PC-3 (cell line): ENCODE measurements around the gene CUEDC1. TPM values are rescaled to one million over a fixed set of nuclear protein-coding genes. Genes with fewer than 3 reads are reported as not detected.
A peak's percentile ranks its signal among the peaks of the same experiment; 100 is the strongest.

Source experiments
- ATAC-seq: fragments of 200-7000 bp; cut with Tn5 transposase; 2 replicates; pipeline ENCODE4 v1.9.1; 2020; ENCODE audit warnings: mild to moderate bottlenecking, moderate library complexity
- BruUV-seq: library from RNA; stranded (reverse); fragments of 400-500 nt; replicated peaks from 2 replicates; lab custom pipeline; 2021; lab: Mats Ljungman, UMichigan
- CTCF ChIA-PET: fragments of 300-600 bp; sonication (Branson Sonifier 250); formaldehyde crosslinking; loops from one replicate; lab custom pipeline; 2022; ENCODE audit warnings: antibody characterized with exemption; lab: Charles Lee
- POLR2A ChIA-PET: fragments of 300-600 bp; sonication (Branson Sonifier 250); formaldehyde crosslinking; loops from one replicate; lab custom pipeline; 2022; ENCODE audit warnings: antibody characterized with exemption; ENCODE audit not compliant: unreplicated experiment; lab: Charles Lee
- DNase-seq: peaks from one replicate; pipeline ENCODE4 v3.0.0-alpha.2; 2015
- H2AFZ ChIP-seq: fragments of 300-600 bp; sonication (generic); 2 replicates; pipeline ENCODE4 v1.6.0; 2016; ENCODE audit warnings: antibody characterized with exemption, low read length
- H3F3A ChIP-seq: fragments of 300-600 bp; sonication (generic); one replicate; pipeline ENCODE4 v1.6.0; 2017; ENCODE audit warnings: antibody characterized with exemption, low read length, control low read depth, mild to moderate bottlenecking; ENCODE audit not compliant: unreplicated experiment
- H3K27ac ChIP-seq: fragments of 300-600 bp; sonication (generic); 2 replicates; pipeline ENCODE4 v1.5.1; 2016; ENCODE audit warnings: mild to moderate bottlenecking, low read length
- H3K27me3 ChIP-seq: fragments of 300-600 bp; sonication (generic); 2 replicates; pipeline ENCODE4 v1.6.1; 2016; ENCODE audit warnings: low read length, mixed read lengths
- H3K36me3 ChIP-seq: fragments of 300-600 bp; sonication (generic); 2 replicates; pipeline ENCODE4 v1.6.1; 2016; ENCODE audit warnings: low read depth, mixed run types, low read length, mixed read lengths
- H3K4me1 ChIP-seq: fragments of 300-600 bp; sonication (generic); 2 replicates; pipeline ENCODE4 v1.5.1; 2016; ENCODE audit warnings: low read length; ENCODE audit not compliant: insufficient read depth
- H3K4me2 ChIP-seq: fragments of 300-600 bp; sonication (generic); 2 replicates; pipeline ENCODE4 v1.6.0; 2016; ENCODE audit warnings: low read length
- H3K4me3 ChIP-seq: fragments of 300-600 bp; sonication (generic); 2 replicates; pipeline ENCODE4 v1.5.1; 2016; ENCODE audit warnings: mild to moderate bottlenecking, low read length, mixed read lengths
- H3K79me2 ChIP-seq: fragments of 300-600 bp; sonication (generic); 2 replicates; pipeline ENCODE4 v1.6.1; 2017; ENCODE audit warnings: low read length, mixed read lengths
- H3K9ac ChIP-seq: fragments of 300-600 bp; sonication (generic); 2 replicates; pipeline ENCODE4 v1.6.0; 2016; ENCODE audit warnings: mild to moderate bottlenecking, low read length
- H3K9me2 ChIP-seq: fragments of 300-600 bp; sonication (generic); replicated peaks from 2 replicates; pipeline ENCODE4 v1.6.1; 2016; ENCODE audit warnings: mixed run types, low read length, mixed read lengths
- H3K9me3 ChIP-seq: fragments of 300-600 bp; sonication (generic); 2 replicates; pipeline ENCODE4 v1.6.1; 2016; ENCODE audit warnings: low read length, mixed read lengths
- H4K20me1 ChIP-seq: fragments of 300-600 bp; sonication (generic); 2 replicates; pipeline ENCODE4 v1.6.1; 2016; ENCODE audit warnings: low read length, mixed read lengths
- CTCF ChIP-seq: fragments of 300-600 bp; sonication (generic); conservative IDR thresholded peaks from 2 replicates; pipeline ENCODE4 v1.5.1; 2017; ENCODE audit warnings: antibody characterized with exemption, low read depth, mild to moderate bottlenecking, low read length
- EZH2 ChIP-seq: fragments of 300-600 bp; sonication (generic); IDR thresholded peaks from one replicate; pipeline ENCODE4 v1.6.1; 2017; ENCODE audit warnings: antibody characterized with exemption, mild to moderate bottlenecking, low read length; ENCODE audit not compliant: unreplicated experiment
- EZH2phosphoT487 ChIP-seq: fragments of 300-600 bp; sonication (generic); IDR thresholded peaks from 2 replicates; pipeline ENCODE4 v1.6.1; 2018; ENCODE audit warnings: mild to moderate bottlenecking, antibody characterized with exemption, low read length, borderline replicate concordance
- intact Hi-C: fragments of 100-400 bp; cut with micrococcal nuclease; formaldehyde crosslinking; loops from 2 replicates; pipeline ENCODE4 v1.9.0; 2023
- total RNA-seq: library from RNA; depleted of rRNA; stranded (reverse); fragments of >200 nt; gene quantifications from 2 replicates; pipeline ENCODE4 v1.2.3, GENCODE V29; 2014

Gene CUEDC1
- total RNA-seq, 1 experiment from 2014 or later, result 31.6 TPM

- DNase-seq (no peak), ATAC-seq (no peak)
- no peaks in the 10 kb centered on the region for H3K9me3 ChIP-seq
- intact Hi-C loops, result no loop called here
- H3K9me2 ChIP-seq, result no peaks in the 10 kb centered on the region
- H3K4me1 ChIP-seq, result no peaks in the 10 kb centered on the region
- H3F3A ChIP-seq, result peaks cover 10% of the 10 kb centered on the region
- no peak overlapping the region for H2AFZ ChIP-seq
- ChIA-PET POLR2A (no interaction called here), CTCF (no interaction called here)
- H4K20me1 ChIP-seq, result no peaks in the 10 kb centered on the region
- H3K4me2 ChIP-seq, result no peak overlapping the region
- peaks cover 13% of the 10 kb centered on the region; the same call in 1 of the 2 replicates for H3K79me2 ChIP-seq
- no peak overlapping the region for H3K9ac ChIP-seq
- BruUV-seq, result no TSS peak
- H3K4me3 ChIP-seq, result no peak overlapping the region
- H3K27me3 ChIP-seq, result no peaks in the 10 kb centered on the region
- H3K36me3 ChIP-seq, result peaks cover 44% of the 10 kb centered on the region
- TF ChIP-seq EZH2 (no peak), EZH2phosphoT487 (no peak), CTCF (no peak)
- no peak overlapping the region for H3K27ac ChIP-seq
Measured at GRCh38 chr17:57972151-57972550, 16.9 kb upstream of the CUEDC1 start.

- Histone ChIP-seq H3K9ac (no peak overlapping the region), H3K27me3 (no peaks in the 10 kb centered on the region), H3K4me1 (no peaks in the 10 kb centered on the region), H3K4me2 (no peak overlapping the region), H4K20me1 (no peaks in the 10 kb centered on the region), H3K4me3 (no peak overlapping the region), H3K9me2 (no peaks in the 10 kb centered on the region), H3K9me3 (no peaks in the 10 kb centered on the region), H2AFZ (no peak overlapping the region), H3K79me2 (peaks cover 7% of the 10 kb centered on the region; the same call in 1 of the 2 replicates), H3F3A (peaks cover 10% of the 10 kb centered on the region), H3K36me3 (peaks cover 39% of the 10 kb centered on the region), H3K27ac (no peak overlapping the region)
- DNase-seq (no peak), ATAC-seq (no peak)
- TF ChIP-seq EZH2phosphoT487 (no peak), EZH2 (no peak), CTCF (no peak)
- intact Hi-C loops, result no loop called here
- POLR2A ChIA-PET, result interaction anchor here (0.6 kb wide), 1 partner anchor 17 kb away, joined by 3 read pairs; no protein-coding TSS in a partner anchor
- BruUV-seq, result no TSS peak
- CTCF ChIA-PET, result no interaction called here
Measured at GRCh38 chr17:57971572-57971971, 16.4 kb upstream of the CUEDC1 start.

- Histone ChIP-seq H3K4me2 (no peak overlapping the region), H3K79me2 (no peaks in the 10 kb centered on the region), H3F3A (peaks cover 10% of the 10 kb centered on the region), H3K27ac (no peak overlapping the region), H3K9me2 (no peaks in the 10 kb centered on the region), H3K9me3 (no peaks in the 10 kb centered on the region), H3K27me3 (no peaks in the 10 kb centered on the region), H3K9ac (no peak overlapping the region), H4K20me1 (no peaks in the 10 kb centered on the region), H2AFZ (no peak overlapping the region), H3K4me3 (no peak overlapping the region), H3K36me3 (peaks cover 30% of the 10 kb centered on the region), H3K4me1 (no peaks in the 10 kb centered on the region)
- no TSS peak for BruUV-seq
- CTCF ChIA-PET, result no interaction called here
- TF ChIP-seq EZH2phosphoT487 (no peak), EZH2 (no peak), CTCF (no peak)
- ATAC-seq (peak; percentile 65), DNase-seq (no peak)
- intact Hi-C loops, result no loop called here
- POLR2A ChIA-PET, result interaction anchor here (0.6 kb wide), 1 partner anchor 18 kb away, joined by 3 read pairs; no protein-coding TSS in a partner anchor
Measured at GRCh38 chr17:57970710-57971109, 15.5 kb upstream of the CUEDC1 start.
